GM12878 (cell line): ENCODE data around the gene CYB561A3. TPM values are rescaled to one million over a fixed set of nuclear protein-coding genes. Genes with fewer than 3 reads are reported as not detected.

ENCODE experiments used
- CHD2 ChIP-seq: IDR thresholded peaks from 2 replicates; pipeline ENCODE4 v1.6.1; 2011; ENCODE audit warnings: low read depth, low read length, improper control_type of control experiment, borderline replicate concordance
- DPF2 ChIP-seq: fragments of 450-650 bp; IDR thresholded peaks from 2 replicates; pipeline ENCODE4 v1.6.1; 2017; ENCODE audit warnings: mild to moderate bottlenecking
- FOS ChIP-seq: IDR thresholded peaks from 3 replicates; pipeline ENCODE4 v1.6.1; 2011; ENCODE audit warnings: borderline replicate concordance; ENCODE audit not compliant: insufficient read length; ENCODE audit errors: extremely low read depth
- GABPA ChIP-seq: IDR thresholded peaks from 2 replicates; pipeline ENCODE4 v1.6.1; 2014; ENCODE audit warnings: antibody characterized with exemption, low read depth, mild to moderate bottlenecking, inconsistent platforms
- HDAC6 ChIP-seq: fragments of 200-600 bp; sonication (generic); IDR thresholded peaks from one replicate; pipeline ENCODE4 v1.8.0; 2017; ENCODE audit warnings: antibody characterized with exemption; ENCODE audit not compliant: unreplicated experiment
- KDM1A ChIP-seq: fragments of 200-600 bp; sonication (generic); IDR thresholded peaks from 2 replicates; pipeline ENCODE4 v1.6.1; 2016; ENCODE audit warnings: borderline replicate concordance
- MTA2 ChIP-seq: fragments of 450-650 bp; IDR thresholded peaks from 2 replicates; pipeline ENCODE4 v1.6.1; 2016; ENCODE audit warnings: low read depth, mild to moderate bottlenecking, moderate library complexity
- RAD51 ChIP-seq: fragments of 450-650 bp; IDR thresholded peaks from 2 replicates; pipeline ENCODE4 v1.6.1; 2016; ENCODE audit warnings: moderate library complexity, mild to moderate bottlenecking, inconsistent platforms
- RCOR1 ChIP-seq: conservative IDR thresholded peaks from 2 replicates; pipeline ENCODE4 v1.6.1; 2012; ENCODE audit warnings: low read depth, low read length, improper control_type of control experiment
- SIX5 ChIP-seq: IDR thresholded peaks from 2 replicates; pipeline ENCODE4 v1.6.1; 2011; ENCODE audit warnings: mild to moderate bottlenecking, low read depth, low read length, moderate library complexity; ENCODE audit not compliant: severe bottlenecking
- SMAD5 ChIP-seq: IDR thresholded peaks from 2 replicates; pipeline ENCODE4 v1.6.1; 2016; ENCODE audit warnings: antibody characterized with exemption, low read depth
- SMC3 ChIP-seq: IDR thresholded peaks from 2 replicates; pipeline ENCODE4 v1.6.1; 2011; ENCODE audit warnings: low read length, improper control_type of control experiment, borderline replicate concordance
- TAF1 ChIP-seq: IDR thresholded peaks from 2 replicates; pipeline ENCODE4 v1.6.1; 2011; ENCODE audit warnings: mild to moderate bottlenecking, low read depth, low read length, borderline replicate concordance
- ZNF207 ChIP-seq: fragments of 450-650 bp; IDR thresholded peaks from 2 replicates; pipeline ENCODE4 v1.6.1; 2014; ENCODE audit warnings: antibody characterized with exemption, mild to moderate bottlenecking, borderline replicate concordance
- ZZZ3 ChIP-seq: IDR thresholded peaks from 2 replicates; pipeline ENCODE4 v1.6.1; 2011; ENCODE audit warnings: low read depth; ENCODE audit not compliant: control insufficient read depth, insufficient read length
- polyA plus RNA-seq, 11 experiments: library from polyadenylated mRNA; depleted of rRNA in 4 of 11; unstranded in 6 of 11; stranded (reverse) in 5 of 11; fragments of >200 nt; fragmentation: Nextera tagmentation in 4 of 11; fragmentation: Illumina TruSeq in 1 of 11; extraction: Ambion mirVana in 4 of 11; extraction: Trizol in 1 of 11; gene quantifications; 1 replicate in 1 of 11; 2 replicates in 10 of 11; pipeline versions ENCODE4 v1.2.1 to v1.2.3, GENCODE V29; 2011 to 2016; ENCODE audit warnings: inconsistent platforms in 2 of 11, missing spikeins in 2 of 11, low read depth in 1 of 11
- total RNA-seq, 4 experiments: library from RNA; depleted of rRNA in 3 of 4; stranded (reverse); fragments of >200 nt in 3 of 4; fragmentation: Illumina TruSeq in 1 of 4; extraction: Trizol in 1 of 4; gene quantifications; 2 replicates each; pipeline versions ENCODE4 v1.2.1 to v1.2.3, GENCODE V29; 2013 to 2021
- TF ChIP-seq, protein P1 (sequence below): fragments of 450-650 bp; formaldehyde crosslinking; IDR thresholded peaks from 2 replicates; pipeline ENCODE4 v1.4.0; 2022; ENCODE audit warnings: mild to moderate bottlenecking, moderate library complexity
- TF ChIP-seq, protein P2 (sequence below): fragments of 450-650 bp; IDR thresholded peaks from 2 replicates; pipeline ENCODE4 v1.6.1; 2016; ENCODE audit warnings: mild to moderate bottlenecking
- TF ChIP-seq, protein P3 (sequence below): fragments of 450-650 bp; IDR thresholded peaks from 2 replicates; pipeline ENCODE4 v1.6.1; 2018; ENCODE audit warnings: borderline replicate concordance, mild to moderate bottlenecking; ENCODE audit not compliant: partially characterized antibody
- TF ChIP-seq, protein P4 (sequence below): fragments of 450-650 bp; IDR thresholded peaks from 2 replicates; pipeline ENCODE4 v1.6.1; 2017; ENCODE audit warnings: low read depth, mild to moderate bottlenecking, moderate library complexity
- TF ChIP-seq, protein P5 (sequence below): IDR thresholded peaks from 2 replicates; pipeline ENCODE4 v1.6.1; 2011; ENCODE audit warnings: borderline replicate concordance, low read depth, mild to moderate bottlenecking, moderate library complexity, mixed read lengths, low read length; ENCODE audit not compliant: insufficient read depth; ENCODE audit errors: extremely low read length

Gene CYB561A3
- total and polyA plus RNA-seq, 10 of the 15 experiments (the other 5 are each of a cell fraction or from before 2014, with no cell fraction given) = 40.1 to 169 (median 74.4) TPM

DNA sequence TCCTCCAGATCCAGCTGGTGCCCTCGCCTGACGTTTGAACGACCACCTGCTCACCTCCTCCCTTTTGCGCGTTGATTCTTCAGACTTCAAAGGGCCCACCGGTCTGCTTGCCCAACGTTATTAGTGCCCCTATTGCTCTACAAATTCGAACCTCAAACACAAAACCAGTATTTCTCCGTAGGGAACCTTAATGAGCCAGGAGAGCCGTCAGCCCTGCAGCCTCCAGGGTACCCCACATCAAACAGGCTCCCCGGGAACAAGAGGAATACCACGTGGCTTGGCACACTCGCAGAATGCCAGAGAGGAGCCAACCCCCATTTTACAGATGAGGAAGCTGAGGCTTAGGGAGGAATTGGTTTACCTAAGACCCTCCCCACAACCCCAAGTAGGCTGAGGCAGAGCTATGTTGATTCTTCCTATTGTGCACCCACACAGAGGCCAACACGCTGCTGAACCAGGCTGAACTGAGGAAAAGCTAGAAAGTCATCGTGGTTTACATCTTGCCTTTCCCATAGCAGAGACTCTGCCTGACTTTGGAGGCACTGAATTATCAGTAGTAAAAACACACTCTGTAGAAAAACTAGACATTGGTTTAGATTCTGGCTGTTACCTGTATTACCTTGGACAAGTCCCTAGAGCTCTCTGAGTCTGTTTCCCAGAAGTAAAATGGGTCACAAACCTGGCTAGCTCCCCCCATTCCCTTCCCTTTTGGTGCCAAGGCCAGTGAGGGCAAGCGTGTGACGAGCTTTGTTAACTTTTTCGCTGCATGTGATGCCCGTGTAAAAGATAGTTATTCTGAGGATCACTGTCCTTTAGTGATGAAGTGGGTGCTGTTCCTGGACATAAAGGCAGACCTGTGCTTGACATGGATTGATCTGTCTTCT is 27.9 kb downstream of the CYB561A3 start (continued):
- TF ChIP-seq, protein P1, sequence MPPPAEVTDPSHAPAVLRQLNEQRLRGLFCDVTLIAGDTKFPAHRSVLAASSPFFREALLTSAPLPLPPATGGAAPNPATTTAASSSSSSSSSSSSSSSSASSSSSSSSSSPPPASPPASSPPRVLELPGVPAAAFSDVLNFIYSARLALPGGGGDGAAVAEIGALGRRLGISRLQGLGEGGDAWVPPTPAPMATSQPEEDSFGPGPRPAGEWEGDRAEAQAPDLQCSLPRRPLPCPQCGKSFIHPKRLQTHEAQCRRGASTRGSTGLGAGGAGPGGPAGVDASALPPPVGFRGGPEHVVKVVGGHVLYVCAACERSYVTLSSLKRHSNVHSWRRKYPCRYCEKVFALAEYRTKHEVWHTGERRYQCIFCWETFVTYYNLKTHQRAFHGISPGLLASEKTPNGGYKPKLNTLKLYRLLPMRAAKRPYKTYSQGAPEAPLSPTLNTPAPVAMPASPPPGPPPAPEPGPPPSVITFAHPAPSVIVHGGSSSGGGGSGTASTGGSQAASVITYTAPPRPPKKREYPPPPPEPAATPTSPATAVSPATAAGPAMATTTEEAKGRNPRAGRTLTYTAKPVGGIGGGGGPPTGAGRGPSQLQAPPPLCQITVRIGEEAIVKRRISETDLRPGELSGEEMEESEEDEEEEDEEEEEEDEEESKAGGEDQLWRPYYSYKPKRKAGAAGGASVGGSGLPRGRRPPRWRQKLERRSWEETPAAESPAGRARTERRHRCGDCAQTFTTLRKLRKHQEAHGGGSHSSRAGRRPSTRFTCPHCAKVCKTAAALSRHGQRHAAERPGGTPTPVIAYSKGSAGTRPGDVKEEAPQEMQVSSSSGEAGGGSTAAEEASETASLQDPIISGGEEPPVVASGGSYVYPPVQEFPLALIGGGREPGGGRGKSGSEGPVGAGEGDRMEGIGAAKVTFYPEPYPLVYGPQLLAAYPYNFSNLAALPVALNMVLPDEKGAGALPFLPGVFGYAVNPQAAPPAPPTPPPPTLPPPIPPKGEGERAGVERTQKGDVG = no peak
- no peak for TF ChIP-seq SIX5
- TF ChIP-seq, protein P2, sequence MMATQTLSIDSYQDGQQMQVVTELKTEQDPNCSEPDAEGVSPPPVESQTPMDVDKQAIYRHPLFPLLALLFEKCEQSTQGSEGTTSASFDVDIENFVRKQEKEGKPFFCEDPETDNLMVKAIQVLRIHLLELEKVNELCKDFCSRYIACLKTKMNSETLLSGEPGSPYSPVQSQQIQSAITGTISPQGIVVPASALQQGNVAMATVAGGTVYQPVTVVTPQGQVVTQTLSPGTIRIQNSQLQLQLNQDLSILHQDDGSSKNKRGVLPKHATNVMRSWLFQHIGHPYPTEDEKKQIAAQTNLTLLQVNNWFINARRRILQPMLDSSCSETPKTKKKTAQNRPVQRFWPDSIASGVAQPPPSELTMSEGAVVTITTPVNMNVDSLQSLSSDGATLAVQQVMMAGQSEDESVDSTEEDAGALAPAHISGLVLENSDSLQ = no peak
- no peak; the same call in 1 of the 2 replicates for TF ChIP-seq RAD51
- TF ChIP-seq, protein P3, sequence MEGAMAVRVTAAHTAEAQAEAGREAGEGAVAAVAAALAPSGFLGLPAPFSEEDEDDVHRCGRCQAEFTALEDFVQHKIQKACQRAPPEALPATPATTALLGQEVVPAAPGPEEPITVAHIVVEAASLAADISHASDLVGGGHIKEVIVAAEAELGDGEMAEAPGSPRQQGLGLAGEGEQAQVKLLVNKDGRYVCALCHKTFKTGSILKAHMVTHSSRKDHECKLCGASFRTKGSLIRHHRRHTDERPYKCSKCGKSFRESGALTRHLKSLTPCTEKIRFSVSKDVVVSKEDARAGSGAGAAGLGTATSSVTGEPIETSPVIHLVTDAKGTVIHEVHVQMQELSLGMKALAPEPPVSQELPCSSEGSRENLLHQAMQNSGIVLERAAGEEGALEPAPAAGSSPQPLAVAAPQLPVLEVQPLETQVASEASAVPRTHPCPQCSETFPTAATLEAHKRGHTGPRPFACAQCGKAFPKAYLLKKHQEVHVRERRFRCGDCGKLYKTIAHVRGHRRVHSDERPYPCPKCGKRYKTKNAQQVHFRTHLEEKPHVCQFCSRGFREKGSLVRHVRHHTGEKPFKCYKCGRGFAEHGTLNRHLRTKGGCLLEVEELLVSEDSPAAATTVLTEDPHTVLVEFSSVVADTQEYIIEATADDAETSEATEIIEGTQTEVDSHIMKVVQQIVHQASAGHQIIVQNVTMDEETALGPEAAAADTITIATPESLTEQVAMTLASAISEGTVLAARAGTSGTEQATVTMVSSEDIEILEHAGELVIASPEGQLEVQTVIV = no peak
- 0 out of 2 replicates have a peak, but pooled peaks have one; percentile 2 for TF ChIP-seq RCOR1
- no peak for TF ChIP-seq MTA2
- no peak for TF ChIP-seq KDM1A
- no peak for TF ChIP-seq TAF1
- TF ChIP-seq ZZZ3 = no peak
- TF ChIP-seq SMAD5 = no peak
- no peak for TF ChIP-seq SMC3
- no peak for TF ChIP-seq DPF2
- TF ChIP-seq CHD2 = 0 out of 2 replicates have a peak, but pooled peaks have one; percentile 6
- TF ChIP-seq HDAC6 = no peak
- TF ChIP-seq, protein P4, sequence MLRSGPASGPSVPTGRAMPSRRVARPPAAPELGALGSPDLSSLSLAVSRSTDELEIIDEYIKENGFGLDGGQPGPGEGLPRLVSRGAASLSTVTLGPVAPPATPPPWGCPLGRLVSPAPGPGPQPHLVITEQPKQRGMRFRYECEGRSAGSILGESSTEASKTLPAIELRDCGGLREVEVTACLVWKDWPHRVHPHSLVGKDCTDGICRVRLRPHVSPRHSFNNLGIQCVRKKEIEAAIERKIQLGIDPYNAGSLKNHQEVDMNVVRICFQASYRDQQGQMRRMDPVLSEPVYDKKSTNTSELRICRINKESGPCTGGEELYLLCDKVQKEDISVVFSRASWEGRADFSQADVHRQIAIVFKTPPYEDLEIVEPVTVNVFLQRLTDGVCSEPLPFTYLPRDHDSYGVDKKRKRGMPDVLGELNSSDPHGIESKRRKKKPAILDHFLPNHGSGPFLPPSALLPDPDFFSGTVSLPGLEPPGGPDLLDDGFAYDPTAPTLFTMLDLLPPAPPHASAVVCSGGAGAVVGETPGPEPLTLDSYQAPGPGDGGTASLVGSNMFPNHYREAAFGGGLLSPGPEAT = no peak; the same call in 1 of the 2 replicates
- no peak for TF ChIP-seq ZNF207
- TF ChIP-seq FOS = no peak
- TF ChIP-seq, protein P5, sequence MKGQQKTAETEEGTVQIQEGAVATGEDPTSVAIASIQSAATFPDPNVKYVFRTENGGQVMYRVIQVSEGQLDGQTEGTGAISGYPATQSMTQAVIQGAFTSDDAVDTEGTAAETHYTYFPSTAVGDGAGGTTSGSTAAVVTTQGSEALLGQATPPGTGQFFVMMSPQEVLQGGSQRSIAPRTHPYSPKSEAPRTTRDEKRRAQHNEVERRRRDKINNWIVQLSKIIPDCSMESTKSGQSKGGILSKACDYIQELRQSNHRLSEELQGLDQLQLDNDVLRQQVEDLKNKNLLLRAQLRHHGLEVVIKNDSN = peak; percentile 20
- TF ChIP-seq GABPA = no peak
